K562 (cell line): Measurements from ENCODE around the gene SLC37A4. TPM values are rescaled to one million over a fixed set of nuclear protein-coding genes. Genes with fewer than 3 reads are reported as not detected.

ENCODE experiments used
- CSDE1 ChIP-seq, 2 experiments: fragments of 450-650 bp; IDR thresholded peaks; 2 replicates each; pipeline ENCODE4 v1.6.1; 2016; ENCODE audit warnings: mild to moderate bottlenecking in 1 of 2
- EHMT2 ChIP-seq: fragments of 450-650 bp; IDR thresholded peaks from 2 replicates; pipeline ENCODE4 v1.6.1; 2018; ENCODE audit warnings: antibody characterized with exemption
- ESRRA ChIP-seq: fragments of 450-650 bp; IDR thresholded peaks from 2 replicates; pipeline ENCODE4 v1.6.1; 2014; ENCODE audit warnings: low read depth, mild to moderate bottlenecking, moderate library complexity, borderline replicate concordance
- GABPA ChIP-seq: fragments of 200-800 bp; sonication (Bioruptor generic); conservative IDR thresholded peaks from 2 replicates; pipeline ENCODE4 v1.6.1; 2016; ENCODE audit warnings: low read depth, missing genetic modification characterization, missing compliant biosample characterization
- HMG20A ChIP-seq: fragments of 450-650 bp; formaldehyde crosslinking; conservative IDR thresholded peaks from 2 replicates; pipeline ENCODE4 v1.4.0; 2020; ENCODE audit warnings: mild to moderate bottlenecking, mixed read lengths
- HNRNPH1 ChIP-seq: fragments of 200-400 bp; formaldehyde crosslinking; optimal IDR thresholded peaks from 2 replicates; pipeline ENCODE3; 2017; ENCODE audit warnings: low read depth, mild to moderate bottlenecking, low read length, moderate library complexity
- HNRNPL ChIP-seq: fragments of 200-400 bp; formaldehyde crosslinking; IDR thresholded peaks from 2 replicates; pipeline ENCODE4 v1.6.1; 2017; ENCODE audit warnings: low read depth, mild to moderate bottlenecking, low read length
- ILF3 ChIP-seq: fragments of 450-650 bp; IDR thresholded peaks from 2 replicates; pipeline ENCODE4 v1.6.1; 2018; ENCODE audit warnings: antibody characterized with exemption, mild to moderate bottlenecking, moderate library complexity, borderline replicate concordance
- LARP7 ChIP-seq: fragments of 450-650 bp; IDR thresholded peaks from 2 replicates; pipeline ENCODE4 v1.6.1; 2016
- MYC ChIP-seq, 2 experiments: fragments of 250-450 bp in 1 of 2; sonication (Bioruptor Pico) in 1 of 2; IDR thresholded peaks; 2 replicates each; pipeline versions ENCODE4 v1.5.1 to v1.6.1; 2012 to 2021; ENCODE audit warnings: low read depth in 2 of 2, borderline replicate concordance in 1 of 2, improper control_type of control experiment in 1 of 2, low read length in 1 of 2, mild to moderate bottlenecking in 1 of 2, moderate library complexity in 1 of 2
- NCOA1 ChIP-seq: fragments of 450-650 bp; IDR thresholded peaks from 2 replicates; pipeline ENCODE4 v1.6.1; 2016; ENCODE audit warnings: low read depth
- NFE2 ChIP-seq: IDR thresholded peaks from 2 replicates; pipeline ENCODE4 v1.6.1; 2014; ENCODE audit warnings: antibody characterized with exemption, low read depth
- NR2C1 ChIP-seq, 2 experiments: fragments of 450-650 bp; IDR thresholded peaks; 2 replicates each; pipeline ENCODE4 v1.6.1; 2017; ENCODE audit warnings: mild to moderate bottlenecking in 2 of 2, antibody characterized with exemption in 1 of 2, inconsistent platforms in 1 of 2, missing compliant biosample characterization in 1 of 2, missing genetic modification characterization in 1 of 2
- NR3C1 ChIP-seq: sonication (generic); formaldehyde crosslinking; IDR thresholded peaks from 2 replicates; pipeline ENCODE4 v1.8.1; 2022; ENCODE audit warnings: missing genetic modification reagents
- NRF1 ChIP-seq, 2 experiments: fragments of 450-650 bp; IDR thresholded peaks in 1 of 2; conservative IDR thresholded peaks in 1 of 2; 2 replicates each; pipeline ENCODE4 v1.6.1; 2014; ENCODE audit warnings: mild to moderate bottlenecking in 2 of 2
- PML ChIP-seq: IDR thresholded peaks from 2 replicates; pipeline ENCODE4 v1.6.1; 2012; ENCODE audit warnings: low read length, inconsistent platforms
- RAD51 ChIP-seq: fragments of 450-650 bp; IDR thresholded peaks from 2 replicates; pipeline ENCODE4 v1.7.1; 2016; ENCODE audit warnings: low read depth, mild to moderate bottlenecking, borderline replicate concordance
- RBM14 ChIP-seq: fragments of 200-400 bp; formaldehyde crosslinking; IDR thresholded peaks from 2 replicates; pipeline ENCODE4 v1.6.1; 2018; ENCODE audit warnings: low read depth, mild to moderate bottlenecking, low read length, moderate library complexity, borderline replicate concordance; ENCODE audit not compliant: insufficient read depth
- SMAD4 ChIP-seq: fragments of 250-450 bp; sonication (Bioruptor Pico); conservative IDR thresholded peaks from 2 replicates; pipeline ENCODE4 v1.8.0; 2021; ENCODE audit warnings: inconsistent platforms, mild to moderate bottlenecking, moderate library complexity
- STAT5B ChIP-seq: fragments of 250-450 bp; sonication (Bioruptor Pico); IDR thresholded peaks from 2 replicates; pipeline ENCODE4 v1.8.0; 2021; ENCODE audit warnings: mild to moderate bottlenecking, inconsistent platforms
- TEAD1 ChIP-seq, 2 experiments: fragments of 450-650 bp in 1 of 2; sonication (generic) in 1 of 2; formaldehyde crosslinking; IDR thresholded peaks; 2 replicates each; pipeline versions ENCODE4 v1.4.0 to v1.8.0; 2020 to 2022; ENCODE audit warnings: mild to moderate bottlenecking in 2 of 2, missing genetic modification reagents in 1 of 2
- U2AF1 ChIP-seq: fragments of 200-400 bp; formaldehyde crosslinking; optimal IDR thresholded peaks from 2 replicates; pipeline ENCODE3; 2017; ENCODE audit warnings: mild to moderate bottlenecking, low read depth, low read length, moderate library complexity
- WHSC1 ChIP-seq: IDR thresholded peaks from one replicate; pipeline ENCODE4 v1.6.1; 2012; ENCODE audit warnings: low read length, control low read depth, inconsistent platforms
- ZNF707 ChIP-seq: fragments of 250-450 bp; sonication (Bioruptor Pico); conservative IDR thresholded peaks from 2 replicates; pipeline ENCODE4 v1.8.0; 2022; ENCODE audit warnings: inconsistent platforms, mild to moderate bottlenecking, moderate library complexity
- ZNF717 ChIP-seq: fragments of 250-450 bp; sonication (Bioruptor Pico); IDR thresholded peaks from 2 replicates; pipeline ENCODE4 v1.5.0; 2021
- polyA plus RNA-seq, 8 experiments: library from polyadenylated mRNA; depleted of rRNA in 4 of 8; stranded (reverse) in 5 of 8; unstranded in 3 of 8; fragments of >200 nt; fragmentation: Nextera tagmentation in 2 of 8; fragmentation: Illumina TruSeq in 1 of 8; extraction: Ambion mirVana in 2 of 8; extraction: Trizol in 1 of 8; gene quantifications; 2 replicates each; pipeline versions ENCODE4 v1.2.1 to v1.2.3, GENCODE V29; 2011 to 2014; ENCODE audit warnings: inconsistent platforms in 1 of 8, missing spikeins in 1 of 8
- total RNA-seq, 7 experiments: library from RNA; depleted of rRNA in 6 of 7; stranded (reverse); fragments of >200 nt in 6 of 7; fragmentation: Illumina TruSeq in 2 of 7; extraction: Trizol in 2 of 7; gene quantifications; 2 replicates each; pipeline versions ENCODE4 v1.2.1 to v1.2.3, GENCODE V29; 2011 to 2021; ENCODE audit warnings: low replicate concordance in 1 of 7
- TF ChIP-seq, protein P1 (sequence below): fragments of 250-450 bp; sonication (Bioruptor Pico); IDR thresholded peaks from 2 replicates; pipeline ENCODE4 v1.8.0; 2022; ENCODE audit warnings: inconsistent platforms, mild to moderate bottlenecking, moderate library complexity, borderline replicate concordance
- TF ChIP-seq, protein P2 (sequence below): sonication (generic); formaldehyde crosslinking; IDR thresholded peaks from 2 replicates; pipeline ENCODE4 v1.8.0; 2022; ENCODE audit warnings: missing genetic modification reagents, mild to moderate bottlenecking, moderate library complexity, borderline replicate concordance

SLC37A4 gene
- total and polyA plus RNA-seq, 9 of the 15 experiments (the other 6 are each of a cell fraction or from before 2014, with no cell fraction given) = 24.7 to 73.9 (median 40.7) TPM

- TF ChIP-seq NR2C1 (IDR thresholded peaks at IDR 0.05) (no peak), NR2C1 (tag; IDR thresholded peaks at IDR 0.05) (no peak), CSDE1 (IDR thresholded peaks at IDR 0.05) (no peak), HMG20A (CRISPR knock-in tag) (no peak), MYC (IDR thresholded peaks at IDR 0.05; ENCODE audit: low read depth, low read length) (peak; percentile 94), MYC (CRISPR knock-in tag; IDR thresholded peaks at IDR 0.05; ENCODE audit: borderline replicate concordance, low read depth) (peak; percentile 42; the same call in 1 of the 2 replicates), NR3C1 (no peak), ESRRA (peak; percentile 39; the same call in 1 of the 2 replicates), SMAD4 (0 out of 2 replicates have a peak, but pooled peaks have one; percentile 13), LARP7 (no peak), ZNF707 (CRISPR knock-in tag) (no peak), GABPA (tag) (no peak), U2AF1 (no peak), NRF1 (conservative IDR thresholded peaks at IDR 0.05 in 1 of 2, IDR thresholded peaks at IDR 0.05 in 1 of 2) (peak; percentile 98), NCOA1 (no peak), PML (peak; percentile 30; the same call in 1 of the 2 replicates), WHSC1 (no peak), NFE2 (no peak; the same call in 1 of the 2 replicates), STAT5B (CRISPR knock-in tag) (no peak), EHMT2 (no peak), RBM14 (no peak), HNRNPH1 (no peak), ZNF717 (CRISPR knock-in tag) (no peak), ILF3 (no peak), HNRNPL (no peak), TEAD1 (CRISPR knock-in tag; IDR thresholded peaks at IDR 0.05) (peak; percentile 61 to 97; a peak in 3 of 4 replicates), RAD51 (0 out of 2 replicates have a peak, but pooled peaks have one; percentile 39)
- TF ChIP-seq, protein P1, sequence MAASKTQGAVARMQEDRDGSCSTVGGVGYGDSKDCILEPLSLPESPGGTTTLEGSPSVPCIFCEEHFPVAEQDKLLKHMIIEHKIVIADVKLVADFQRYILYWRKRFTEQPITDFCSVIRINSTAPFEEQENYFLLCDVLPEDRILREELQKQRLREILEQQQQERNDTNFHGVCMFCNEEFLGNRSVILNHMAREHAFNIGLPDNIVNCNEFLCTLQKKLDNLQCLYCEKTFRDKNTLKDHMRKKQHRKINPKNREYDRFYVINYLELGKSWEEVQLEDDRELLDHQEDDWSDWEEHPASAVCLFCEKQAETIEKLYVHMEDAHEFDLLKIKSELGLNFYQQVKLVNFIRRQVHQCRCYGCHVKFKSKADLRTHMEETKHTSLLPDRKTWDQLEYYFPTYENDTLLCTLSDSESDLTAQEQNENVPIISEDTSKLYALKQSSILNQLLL (CRISPR knock-in tag) = no peak
- TF ChIP-seq, protein P2, sequence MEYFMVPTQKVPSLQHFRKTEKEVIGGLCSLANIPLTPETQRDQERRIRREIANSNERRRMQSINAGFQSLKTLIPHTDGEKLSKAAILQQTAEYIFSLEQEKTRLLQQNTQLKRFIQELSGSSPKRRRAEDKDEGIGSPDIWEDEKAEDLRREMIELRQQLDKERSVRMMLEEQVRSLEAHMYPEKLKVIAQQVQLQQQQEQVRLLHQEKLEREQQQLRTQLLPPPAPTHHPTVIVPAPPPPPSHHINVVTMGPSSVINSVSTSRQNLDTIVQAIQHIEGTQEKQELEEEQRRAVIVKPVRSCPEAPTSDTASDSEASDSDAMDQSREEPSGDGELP (CRISPR knock-in tag) = peak; percentile 89
Observed at GRCh38 chr11:119030329-119031047, at the start of gene SLC37A4 (continued).
